HL-60 (cell line): Measurements from ENCODE around the gene CRYBA4.

ENCODE experiments used
- CTCF ChIP-seq: IDR thresholded peaks from one replicate; pipeline ENCODE4 v1.5.1; 2011; ENCODE audit warnings: low read length, control low read depth, inconsistent platforms; ENCODE audit not compliant: insufficient read depth
- GABPA ChIP-seq: IDR thresholded peaks from 2 replicates; pipeline ENCODE4 v1.6.1; 2012; ENCODE audit warnings: low read depth
- POLR2AphosphoS5 ChIP-seq: IDR thresholded peaks from 2 replicates; pipeline ENCODE4 v1.6.1; 2012; ENCODE audit warnings: low read depth
- REST ChIP-seq: IDR thresholded peaks from 2 replicates; pipeline ENCODE4 v1.6.1; 2012; ENCODE audit warnings: low read depth; ENCODE audit not compliant: insufficient replicate concordance
- SPI1 ChIP-seq: IDR thresholded peaks from 2 replicates; pipeline ENCODE4 v1.6.1; 2012; ENCODE audit warnings: low read depth, mild to moderate bottlenecking, borderline replicate concordance

GRCh38 chr22:26618455-26618854 is 3.3 kb upstream of the CRYBA4 start:
- TF ChIP-seq CTCF (no peak), GABPA (no peak), POLR2AphosphoS5 (no peak), REST (no peak), SPI1 (no peak)
